Ovary (tissue), 9 donors: Measurements from ENCODE around the gene TMEM270. TPM values are rescaled to one million over a fixed set of nuclear protein-coding genes. Genes with fewer than 3 reads are reported as not detected.

ENCODE experiments used
- DNase-seq, 5 donors: peaks; one replicate each; pipeline ENCODE4 v3.0.0-alpha.2; 2019 to 2020
- H3K27ac ChIP-seq, 2 donors: fragments of 200-600 bp; one replicate each; pipeline versions ENCODE4 v1.5.1 to v1.8.0; 2019 to 2022
- H3K27me3 ChIP-seq: fragments of 200-600 bp; one replicate; pipeline ENCODE4 v1.8.0; 2022
- H3K36me3 ChIP-seq: fragments of 200-600 bp; sonication (generic); one replicate; pipeline ENCODE4 v1.5.1; 2019
- H3K4me1 ChIP-seq: one replicate; pipeline ENCODE4 v1.8.1; 2013; ENCODE audit warnings: mild to moderate bottlenecking, moderate library complexity; ENCODE audit not compliant: insufficient read depth
- H3K4me3 ChIP-seq: fragments of 200-600 bp; sonication (generic); one replicate; pipeline ENCODE4 v1.5.1; 2017
- H3K9me3 ChIP-seq, 2 donors: fragments of 200-600 bp in 1 of 2; sonication (generic) in 1 of 2; one replicate each; pipeline versions ENCODE4 v1.5.1 to v1.8.1; 2013 to 2019; ENCODE audit warnings: mild to moderate bottlenecking in 1 of 2, moderate library complexity in 1 of 2
- EP300 ChIP-seq: sonication (generic); formaldehyde crosslinking; IDR thresholded peaks from one replicate; pipeline ENCODE4 v1.6.1; 2017; ENCODE audit warnings: antibody characterized with exemption
- POLR2A ChIP-seq: fragments of 450-650 bp; IDR thresholded peaks from one replicate; pipeline ENCODE4 v1.6.1; 2017; ENCODE audit warnings: antibody characterized with exemption, mild to moderate bottlenecking, moderate library complexity
- WGBS, 3 donors: extraction: QIAGEN DNeasy Blood & Tissue Kit in 1 of 3; methylation state at CpG; one replicate each; pipeline versions ENCODE4 v1.1.5 to v1.1.7; 2013 to 2017; 5-methylcytosine and 5-hydroxymethylcytosine counted together
- intact Hi-C, 4 donors: fragments of 100-400 bp; cut with DNase I; formaldehyde crosslinking; loops; one replicate each; pipeline versions ENCODE4 v1.11.0 to v1.15.1; 2022 to 2023
- polyA plus RNA-seq, 2 donors: library from polyadenylated mRNA; stranded (reverse); fragments of 200-250 nt in 1 of 2; fragments of 350-450 nt in 1 of 2; fragmentation: Illumina TruSeq in 1 of 2; extraction: RNeasy Lipid Tissue Mini Kit (QIAGEN cat#74804) in 1 of 2; gene quantifications; one replicate each; pipeline ENCODE4 v1.2.3, GENCODE V29; 2013 to 2014
- total RNA-seq, 7 donors: library from RNA; depleted of rRNA in 2 of 7; stranded (reverse); fragments of >200 nt in 2 of 7; fragmentation: NEBNext Ultra II Directional in 3 of 7; extraction: Animal tissue kit (Norgen Biotek cat#: 25700) in 3 of 7; gene quantifications; one replicate each; pipeline versions ENCODE4 v1.1.0 to v1.2.4, GENCODE V29; 2016 to 2023
- TF ChIP-seq, protein P1 (sequence below), 3 donors: fragments of 450-650 bp in 2 of 3; fragments of 200-600 bp in 1 of 3; IDR thresholded peaks; one replicate each; pipeline versions ENCODE4 v1.5.1 to v1.8.0; 2016 to 2022; ENCODE audit warnings: antibody characterized with exemption in 3 of 3, mild to moderate bottlenecking in 1 of 3
- donor health status: DM: no; HTN: no; CAD: no; lungs with moderate emphysema.
- donor health status: DM: no; HTN: no; CAD: no.
- donor health status: Bipolar disorder and iron deficiency.
- donor health status: DM: yes; HTN: yes; CAD: no.
- donor health status: DM: no; HTN: no; CAD: no.
- donor health status: DM: yes; HTN: yes; CAD: no.

TMEM270 gene
- total and polyA plus RNA-seq, 9 donors = 0.34 TPM; not detected in 8

DNA sequence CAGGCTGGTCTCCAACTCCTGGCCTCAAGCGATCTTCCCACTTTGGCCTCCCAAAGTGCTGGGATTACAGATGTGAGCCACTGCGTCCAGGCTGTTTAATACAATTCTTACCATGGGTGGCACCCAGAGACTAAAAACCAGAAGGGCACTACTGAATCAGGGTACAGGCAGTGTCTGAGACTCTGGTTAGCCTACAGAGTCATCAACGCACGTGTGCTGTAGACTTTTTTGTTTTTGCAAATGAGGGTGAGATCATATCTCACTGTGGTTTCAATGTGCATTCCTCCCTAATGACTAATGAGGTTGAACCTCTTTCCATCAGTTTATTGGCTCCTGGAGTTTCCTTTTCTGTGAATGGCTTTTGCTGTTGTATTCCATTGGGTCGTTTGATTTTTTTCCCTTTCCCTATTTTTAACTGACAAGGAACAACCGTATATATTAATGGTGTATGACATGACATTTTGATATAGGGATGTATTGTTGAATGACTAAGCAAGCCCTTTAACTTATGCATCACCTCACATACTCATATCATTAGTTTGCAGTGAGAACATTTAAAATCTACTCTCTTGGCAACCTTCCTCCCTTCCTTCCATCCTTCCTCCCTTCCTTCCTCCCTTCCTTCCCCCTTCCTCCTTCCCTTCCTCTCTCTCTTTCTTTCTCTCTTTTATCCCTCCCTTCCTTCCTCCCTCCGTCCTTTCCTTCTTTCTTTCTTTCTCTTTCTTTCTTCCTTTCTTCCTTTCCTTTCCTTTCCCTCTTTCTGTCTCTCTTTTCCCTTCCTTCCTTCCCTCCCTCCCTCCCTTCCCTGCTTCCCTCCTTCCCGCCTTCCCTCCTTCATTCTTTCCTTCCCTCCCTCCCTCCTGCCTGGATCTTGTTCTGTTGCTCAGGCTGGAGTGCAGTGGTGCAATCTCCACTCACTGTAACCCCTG is 9.3 kb upstream of the TMEM270 start:
- no peak overlapping the region for H3K27ac ChIP-seq
- DNase-seq = no peak
- H3K4me3 ChIP-seq = no peak overlapping the region
- 21 to 26% (median 25%) methylated on average over 8 of the region's 8 CpGs for WGBS, 3 donors
- H3K9me3 ChIP-seq = no peaks in the 10 kb centered on the region
- H3K4me1 ChIP-seq = no peaks in the 10 kb centered on the region
- TF ChIP-seq EP300 (no peak), POLR2A (no peak)
- TF ChIP-seq, protein P1, sequence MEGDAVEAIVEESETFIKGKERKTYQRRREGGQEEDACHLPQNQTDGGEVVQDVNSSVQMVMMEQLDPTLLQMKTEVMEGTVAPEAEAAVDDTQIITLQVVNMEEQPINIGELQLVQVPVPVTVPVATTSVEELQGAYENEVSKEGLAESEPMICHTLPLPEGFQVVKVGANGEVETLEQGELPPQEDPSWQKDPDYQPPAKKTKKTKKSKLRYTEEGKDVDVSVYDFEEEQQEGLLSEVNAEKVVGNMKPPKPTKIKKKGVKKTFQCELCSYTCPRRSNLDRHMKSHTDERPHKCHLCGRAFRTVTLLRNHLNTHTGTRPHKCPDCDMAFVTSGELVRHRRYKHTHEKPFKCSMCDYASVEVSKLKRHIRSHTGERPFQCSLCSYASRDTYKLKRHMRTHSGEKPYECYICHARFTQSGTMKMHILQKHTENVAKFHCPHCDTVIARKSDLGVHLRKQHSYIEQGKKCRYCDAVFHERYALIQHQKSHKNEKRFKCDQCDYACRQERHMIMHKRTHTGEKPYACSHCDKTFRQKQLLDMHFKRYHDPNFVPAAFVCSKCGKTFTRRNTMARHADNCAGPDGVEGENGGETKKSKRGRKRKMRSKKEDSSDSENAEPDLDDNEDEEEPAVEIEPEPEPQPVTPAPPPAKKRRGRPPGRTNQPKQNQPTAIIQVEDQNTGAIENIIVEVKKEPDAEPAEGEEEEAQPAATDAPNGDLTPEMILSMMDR (IDR thresholded peaks at IDR 0.05) = no peak
- no peaks in the 10 kb centered on the region for H3K27me3 ChIP-seq
- no peaks in the 10 kb centered on the region for H3K36me3 ChIP-seq
- intact Hi-C loops = loop anchor here (10.0 kb wide), 3 partner anchors 107 to 247 kb away; partner anchors contain the start of gene ABHD11 (in 1 of the 4)

GRCh38 chr7:73852500-73852899 is 8.5 kb upstream of the TMEM270 start:
- TF ChIP-seq, protein P1 (IDR thresholded peaks at IDR 0.05) = no peak
- TF ChIP-seq EP300 (no peak), POLR2A (no peak)
- no peak for DNase-seq
- H3K9me3 ChIP-seq = no peaks in the 10 kb centered on the region
- H3K4me3 ChIP-seq = no peak overlapping the region
- no peaks in the 10 kb centered on the region for H3K36me3 ChIP-seq
- WGBS, 3 donors = 62 to 67% (median 64%) methylated on average over 5 of the region's 5 CpGs
- no peaks in the 10 kb centered on the region for H3K27me3 ChIP-seq
- H3K27ac ChIP-seq = no peak overlapping the region
- intact Hi-C loops = loop anchor here (10.0 kb wide), 3 partner anchors 108 to 248 kb away; partner anchors contain the start of gene ABHD11 (in 1 of the 4)
- H3K4me1 ChIP-seq = no peaks in the 10 kb centered on the region

- Histone ChIP-seq H3K9me3 (no peaks in the 10 kb centered on the region), H3K27ac (no peak overlapping the region), H3K36me3 (no peaks in the 10 kb centered on the region), H3K4me3 (no peak overlapping the region), H3K4me1 (no peaks in the 10 kb centered on the region), H3K27me3 (no peaks in the 10 kb centered on the region)
- no peak for DNase-seq
- TF ChIP-seq POLR2A (no peak), EP300 (no peak)
- TF ChIP-seq, protein P1 (IDR thresholded peaks at IDR 0.05) = no peak
- intact Hi-C loops = loop anchor here (5.0 to 10.0 kb wide), 4 partner anchors 112 to 252 kb away; partner anchors contain the start of gene ABHD11 (in 1 of the 4)
- WGBS, 3 donors = 58 to 63% (median 61%) methylated on average over 3 of the region's 3 CpGs
Measured at GRCh38 chr7:73856941-73857340, 4.0 kb upstream of the TMEM270 start.

DNA sequence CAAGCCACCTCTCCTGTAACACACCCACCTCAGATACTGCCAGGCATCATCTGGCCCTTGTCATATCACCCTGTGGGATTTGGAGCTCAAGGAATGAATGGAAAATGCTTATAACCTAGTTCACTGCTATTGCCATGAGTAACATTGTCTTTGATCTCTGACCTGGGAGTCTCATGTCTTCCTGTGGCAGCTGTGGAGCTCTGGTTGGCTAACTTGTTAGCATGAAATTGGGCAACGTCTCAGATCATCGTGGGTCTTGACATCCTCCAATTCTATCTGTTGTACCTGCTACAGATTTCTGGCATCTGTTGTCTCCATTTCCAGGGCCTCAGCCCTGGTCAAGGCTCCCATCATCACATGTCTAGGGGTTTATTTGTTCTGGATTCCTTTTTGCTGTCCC is 2.2 kb upstream of the TMEM270 start:
- no peaks in the 10 kb centered on the region for H3K9me3 ChIP-seq
- H3K27me3 ChIP-seq = no peaks in the 10 kb centered on the region

More for the DNA sequence above, 2.2 kb upstream of the TMEM270 start:
- Histone ChIP-seq H3K4me3 (no peak overlapping the region), H3K4me1 (no peaks in the 10 kb centered on the region), H3K36me3 (no peaks in the 10 kb centered on the region), H3K27ac (no peak overlapping the region)
- 55 to 82% (median 66%) methylated on average over 2 of the region's 2 CpGs for WGBS, 3 donors
- no peak for DNase-seq
- intact Hi-C loops = loop anchor here (5.0 to 10.0 kb wide), 4 partner anchors 114 to 254 kb away; partner anchors contain the start of gene ABHD11 (in 1 of the 4)
- TF ChIP-seq EP300 (no peak), POLR2A (no peak)
- TF ChIP-seq, protein P1 (IDR thresholded peaks at IDR 0.05) = no peak
